ENCODE results near the gene NAALADL2. TPM values are rescaled to one million over a fixed set of nuclear protein-coding genes. Genes with fewer than 3 reads are reported as not detected.
"Not testable (repeated sequence)": the region's sequence is repeated elsewhere in the genome, so short reads cannot be mapped to it uniquely, and the experiment has no call there.

Gene NAALADL2
- polyA plus RNA-seq, 3 donors = not detected

DNA sequence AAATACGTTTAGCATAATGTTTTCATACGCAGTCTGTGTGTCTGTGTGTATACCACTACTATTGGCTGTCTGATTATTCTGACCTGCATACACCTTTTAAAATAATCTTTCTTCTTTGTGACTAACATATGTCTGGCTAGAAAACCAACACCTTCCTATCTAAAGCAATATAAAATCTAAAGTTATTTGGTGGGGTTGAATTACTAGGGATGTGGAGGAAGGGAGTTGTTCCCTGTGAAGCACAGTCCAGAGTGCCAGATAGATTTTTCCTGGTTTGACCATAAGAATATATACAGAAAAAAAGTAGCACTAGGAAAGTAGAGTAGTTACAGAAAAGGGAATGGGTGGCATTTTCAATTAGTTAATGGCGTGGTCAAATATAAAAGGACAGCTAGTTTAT is 918.8 kb downstream of the NAALADL2 start:
- H3K27me3 ChIP-seq (ENCODE audit: control insufficient read depth in 2 of 2, insufficient read depth in 2 of 2, low read length in 2 of 2) = no peaks in the 10 kb centered on the region
- H3K4me3 ChIP-seq (replicated peaks in 1 of 3; ENCODE audit: low read depth in 2 of 3, low read length in 3 of 3) = no peak overlapping the region
- Mint-ChIP-seq H3K27me3 (ENCODE audit: low read depth in 3 of 3) (no peaks in the 10 kb centered on the region), H3K36me3 (no peaks in the 10 kb centered on the region), H3K9me3 (peaks cover 0 to 6% (median 2%) of the 10 kb centered on the region in 7 donors), H3K4me1 (no peaks in the 10 kb centered on the region), H3K27ac (no peak overlapping the region), H3K4me3 (no peak overlapping the region)
- no peaks in the 10 kb centered on the region for H3K4me1 ChIP-seq (ENCODE audit: control insufficient read depth in 1 of 2, insufficient read depth in 2 of 2, low read length in 2 of 2)
- no peak for DNase-seq
- H3K27ac ChIP-seq (ENCODE audit: low read depth in 1 of 2, low read length in 2 of 2) = no peak overlapping the region
- no peaks in the 10 kb centered on the region for H3K36me3 ChIP-seq (replicated peaks in 1 of 2; ENCODE audit: control insufficient read depth in 1 of 2, insufficient read depth in 2 of 2, low read length in 2 of 2)
- TF ChIP-seq, protein P1, sequence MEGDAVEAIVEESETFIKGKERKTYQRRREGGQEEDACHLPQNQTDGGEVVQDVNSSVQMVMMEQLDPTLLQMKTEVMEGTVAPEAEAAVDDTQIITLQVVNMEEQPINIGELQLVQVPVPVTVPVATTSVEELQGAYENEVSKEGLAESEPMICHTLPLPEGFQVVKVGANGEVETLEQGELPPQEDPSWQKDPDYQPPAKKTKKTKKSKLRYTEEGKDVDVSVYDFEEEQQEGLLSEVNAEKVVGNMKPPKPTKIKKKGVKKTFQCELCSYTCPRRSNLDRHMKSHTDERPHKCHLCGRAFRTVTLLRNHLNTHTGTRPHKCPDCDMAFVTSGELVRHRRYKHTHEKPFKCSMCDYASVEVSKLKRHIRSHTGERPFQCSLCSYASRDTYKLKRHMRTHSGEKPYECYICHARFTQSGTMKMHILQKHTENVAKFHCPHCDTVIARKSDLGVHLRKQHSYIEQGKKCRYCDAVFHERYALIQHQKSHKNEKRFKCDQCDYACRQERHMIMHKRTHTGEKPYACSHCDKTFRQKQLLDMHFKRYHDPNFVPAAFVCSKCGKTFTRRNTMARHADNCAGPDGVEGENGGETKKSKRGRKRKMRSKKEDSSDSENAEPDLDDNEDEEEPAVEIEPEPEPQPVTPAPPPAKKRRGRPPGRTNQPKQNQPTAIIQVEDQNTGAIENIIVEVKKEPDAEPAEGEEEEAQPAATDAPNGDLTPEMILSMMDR (IDR thresholded peaks at IDR 0.05) = no peak
- H3K9me3 ChIP-seq (replicated peaks in 1 of 2; ENCODE audit: control insufficient read depth in 1 of 2, insufficient read depth in 1 of 2, low read length in 2 of 2) = no peaks in the 10 kb centered on the region
- 86% methylated on average over 1 of the region's 3 CpGs for WGBS (ENCODE audit: insufficient coverage)
- H3K4me2 ChIP-seq (replicated peaks; ENCODE audit: extremely low read depth, low read length, poor library complexity, severe bottlenecking) = no peak overlapping the region
- no peaks in the 10 kb centered on the region for H3K79me2 ChIP-seq (ENCODE audit: insufficient read depth, low read length)
- H3K9ac ChIP-seq (ENCODE audit: insufficient read depth, low read length, poor library complexity, severe bottlenecking) = no peak overlapping the region
- no peak overlapping the region for H2AFZ ChIP-seq (ENCODE audit: insufficient read depth, low read depth, low read length, poor library complexity, severe bottlenecking)
- intact Hi-C loops (cut with micrococcal nuclease) = no loop called here
- H4K20me1 ChIP-seq (ENCODE audit: insufficient read depth, low read length) = no peaks in the 10 kb centered on the region

DNA sequence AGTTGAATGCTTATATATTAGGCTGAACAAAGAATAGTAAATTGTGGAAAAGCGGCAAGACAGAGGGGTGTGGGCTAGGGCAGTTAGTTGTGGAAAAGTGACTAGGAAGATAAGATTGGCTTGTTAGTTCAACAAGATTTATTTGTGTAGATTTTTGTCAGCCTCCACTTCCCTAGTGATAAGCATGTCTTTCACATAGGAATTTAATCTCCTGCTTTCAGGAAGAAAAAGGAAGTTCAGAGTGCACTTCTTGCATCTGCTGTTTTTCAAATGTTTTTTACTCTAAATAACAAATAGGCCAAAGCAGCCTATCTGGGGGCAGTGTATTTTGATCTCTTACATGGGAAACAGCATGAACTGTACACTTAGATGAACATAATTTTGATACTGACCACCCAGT is 919.9 kb downstream of the NAALADL2 start:
- Histone ChIP-seq H3K4me2 (replicated peaks; ENCODE audit: extremely low read depth, low read length, poor library complexity, severe bottlenecking) (no peak overlapping the region), H3K9me3 (replicated peaks in 1 of 2; ENCODE audit: control insufficient read depth in 1 of 2, insufficient read depth in 1 of 2, low read length in 2 of 2) (no peaks in the 10 kb centered on the region), H3K9ac (ENCODE audit: insufficient read depth, low read length, poor library complexity, severe bottlenecking) (no peak overlapping the region), H3K36me3 (replicated peaks in 1 of 2; ENCODE audit: control insufficient read depth in 1 of 2, insufficient read depth in 2 of 2, low read length in 2 of 2) (no peaks in the 10 kb centered on the region), H3K27me3 (ENCODE audit: control insufficient read depth in 2 of 2, insufficient read depth in 2 of 2, low read length in 2 of 2) (no peaks in the 10 kb centered on the region), H3K79me2 (ENCODE audit: insufficient read depth, low read length) (no peaks in the 10 kb centered on the region), H3K4me1 (ENCODE audit: control insufficient read depth in 1 of 2, insufficient read depth in 2 of 2, low read length in 2 of 2) (no peaks in the 10 kb centered on the region), H4K20me1 (ENCODE audit: insufficient read depth, low read length) (no peaks in the 10 kb centered on the region), H2AFZ (ENCODE audit: insufficient read depth, low read depth, low read length, poor library complexity, severe bottlenecking) (no peak overlapping the region), H3K4me3 (replicated peaks in 1 of 3; ENCODE audit: low read depth in 2 of 3, low read length in 3 of 3) (no peak overlapping the region), H3K27ac (ENCODE audit: low read depth in 1 of 2, low read length in 2 of 2) (no peak overlapping the region)
- Mint-ChIP-seq H3K4me3 (no peak overlapping the region), H3K27ac (no peak overlapping the region), H3K4me1 (no peaks in the 10 kb centered on the region), H3K27me3 (ENCODE audit: low read depth in 3 of 3) (no peaks in the 10 kb centered on the region), H3K36me3 (no peaks in the 10 kb centered on the region), H3K9me3 (peaks cover 0 to 6% (median 3%) of the 10 kb centered on the region in 7 donors)
- TF ChIP-seq, protein P1 (IDR thresholded peaks at IDR 0.05) = no peak
- no CpG with 5 or more reads among the region's 1 CpG for WGBS (ENCODE audit: insufficient coverage)
- intact Hi-C loops (cut with micrococcal nuclease) = no loop called here
- DNase-seq = no peak

DNA sequence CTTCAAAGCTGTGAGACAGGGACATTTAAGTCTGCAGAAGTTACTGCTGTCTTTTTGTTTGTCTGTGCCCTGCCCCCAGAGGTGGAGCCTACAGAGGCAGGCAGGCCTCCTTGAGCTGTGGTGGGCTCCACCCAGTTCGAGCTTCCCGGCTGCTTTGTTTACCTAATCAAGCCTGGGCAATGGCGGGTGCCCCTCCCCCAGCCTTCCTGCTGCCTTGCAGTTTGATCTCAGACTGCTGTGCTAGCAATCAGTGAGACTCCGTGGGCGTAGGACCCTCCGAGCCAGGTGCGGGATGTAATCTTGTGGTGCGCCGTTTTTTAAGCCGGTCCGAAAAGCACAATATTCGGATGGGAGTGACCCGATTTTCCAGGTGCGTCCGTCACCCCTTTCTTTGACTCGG is 928.0 kb downstream of the NAALADL2 start:
- H3K9me3 ChIP-seq (replicated peaks in 1 of 2; ENCODE audit: control insufficient read depth in 1 of 2, insufficient read depth in 1 of 2, low read length in 2 of 2); H3K27ac Mint-ChIP-seq; H3K36me3 Mint-ChIP-seq; H3K27me3 Mint-ChIP-seq (ENCODE audit: low read depth in 3 of 3); H3K4me3 ChIP-seq (replicated peaks in 1 of 3; ENCODE audit: low read depth in 2 of 3, low read length in 3 of 3); DNase-seq; H3K27ac ChIP-seq (ENCODE audit: low read depth in 1 of 2, low read length in 2 of 2); H3K9ac ChIP-seq (ENCODE audit: insufficient read depth, low read length, poor library complexity, severe bottlenecking); H3K79me2 ChIP-seq (ENCODE audit: insufficient read depth, low read length); H3K27me3 ChIP-seq (ENCODE audit: control insufficient read depth in 2 of 2, insufficient read depth in 2 of 2, low read length in 2 of 2); H3K4me3 Mint-ChIP-seq; H2AFZ ChIP-seq (ENCODE audit: insufficient read depth, low read depth, low read length, poor library complexity, severe bottlenecking); H3K4me1 Mint-ChIP-seq; H3K36me3 ChIP-seq (replicated peaks in 1 of 2; ENCODE audit: control insufficient read depth in 1 of 2, insufficient read depth in 2 of 2, low read length in 2 of 2); H3K4me2 ChIP-seq (replicated peaks; ENCODE audit: extremely low read depth, low read length, poor library complexity, severe bottlenecking); intact Hi-C loops (cut with micrococcal nuclease); H4K20me1 ChIP-seq (ENCODE audit: insufficient read depth, low read length); H3K4me1 ChIP-seq (ENCODE audit: control insufficient read depth in 1 of 2, insufficient read depth in 2 of 2, low read length in 2 of 2): not testable (repeated sequence)
- WGBS (ENCODE audit: insufficient coverage) = no CpG with 5 or more reads among the region's 16 CpGs
- H3K9me3 Mint-ChIP-seq = peaks cover 0 to 16% (median 3%) of the 10 kb centered on the region in 7 donors

Data from CD14-positive monocyte (primary cell).